Pulmonary artery endothelial cell (primary cell): ENCODE data around the gene ZNF484. TPM values are rescaled to one million over a fixed set of nuclear protein-coding genes. Genes with fewer than 3 reads are reported as not detected.

Experiments
- DNase-seq: peaks from one replicate; pipeline ENCODE4 v3.0.0-alpha.2; 2011; ENCODE audit warnings: low read depth, low spot score
- total RNA-seq: library from RNA; depleted of rRNA; stranded (reverse); fragments of >200 nt; gene quantifications from 2 replicates; pipeline ENCODE4 v1.2.3, GENCODE V29; 2014

The ZNF484 gene
- total RNA-seq, 1 donor from 2014 or later = 10.0 TPM

GRCh38 chr9:92795598-92796336, 82.1 kb downstream of the ZNF484 start:
- DNase-seq = no peak

Other genes with a start within 250 kb of the ZNF484 start
- 26.0 and 29.8 TPM in 2 replicates for gene IPPK, start 207.9 kb downstream of the ZNF484 start, total RNA-seq
- gene BICD2, start 113.2 kb downstream of the ZNF484 start, total RNA-seq = 48.7 and 58.1 TPM in 2 replicates
- gene FGD3, start 69.5 kb upstream of the ZNF484 start, total RNA-seq = not detected in 2 replicates
- 0.13 and 0.39 TPM in 2 replicates for gene SUSD3, start 180.7 kb upstream of the ZNF484 start, total RNA-seq
- 59.8 and 95.7 TPM in 2 replicates for gene CARD19, start 218.2 kb upstream of the ZNF484 start, total RNA-seq